PC-3 (cell line): ENCODE results near the gene KRT25.

ENCODE experiments used
- CTCF ChIP-seq: fragments of 300-600 bp; sonication (generic); conservative IDR thresholded peaks from 2 replicates; pipeline ENCODE4 v1.5.1; 2017; ENCODE audit warnings: antibody characterized with exemption, low read depth, mild to moderate bottlenecking, low read length
- EZH2 ChIP-seq: fragments of 300-600 bp; sonication (generic); IDR thresholded peaks from one replicate; pipeline ENCODE4 v1.6.1; 2017; ENCODE audit warnings: antibody characterized with exemption, mild to moderate bottlenecking, low read length; ENCODE audit not compliant: unreplicated experiment

- TF ChIP-seq CTCF (no peak), EZH2 (no peak)
Measured at GRCh38 chr17:40777459-40777858, 22.3 kb upstream of the KRT25 start.
